B cell (primary cell): ENCODE data around the gene ITPRIP. TPM values are rescaled to one million over a fixed set of nuclear protein-coding genes. Genes with fewer than 3 reads are reported as not detected.

Experiments used
- ATAC-seq: fragments of 200-7000 bp; cut with Tn5 transposase; one replicate; pipeline ENCODE4 v1.10.0; 2021; ENCODE audit warnings: low read depth, mild to moderate bottlenecking, moderate number of reproducible peaks, moderate library complexity
- CTCF ChIA-PET: fragments of 350-600 bp; sonication (Branson Sonifier 250); formaldehyde crosslinking; loops from one replicate; lab custom pipeline; 2021; ENCODE audit warnings: antibody characterized with exemption, inconsistent platforms; lab: Charles Lee
- POLR2A ChIA-PET: fragments of 350-600 bp; sonication (Branson Sonifier 250); formaldehyde crosslinking; loops from one replicate; lab custom pipeline; 2021; ENCODE audit warnings: antibody characterized with exemption; lab: Charles Lee
- DNase-seq: peaks from one replicate; pipeline ENCODE4 v3.0.0; 2013
- H2AFZ ChIP-seq: 2 replicates; pipeline ENCODE4 v1.6.1; 2012; ENCODE audit warnings: mild to moderate bottlenecking, low read depth, low read length; ENCODE audit not compliant: insufficient read depth, poor library complexity, severe bottlenecking
- H3K27ac ChIP-seq, 2 donors: 1 replicate in 1 of 2; 2 replicates in 1 of 2; pipeline ENCODE4 v1.5.1; 2012 to 2013; ENCODE audit warnings: low read length in 2 of 2, mild to moderate bottlenecking in 2 of 2, moderate library complexity in 1 of 2
- H3K27me3 ChIP-seq, 4 experiments: fragments of 200-600 bp in 1 of 4; sonication (generic) in 1 of 4; replicated peaks in 1 of 4; 1 replicate in 2 of 4; 2 replicates in 2 of 4; pipeline versions ENCODE4 v1.6.1 to v1.7.0; 2013 to 2016; ENCODE audit warnings: low read length in 3 of 4, mild to moderate bottlenecking in 2 of 4, mixed read lengths in 1 of 4, moderate library complexity in 1 of 4; ENCODE audit not compliant: insufficient read depth in 4 of 4, control insufficient read depth in 3 of 4; ENCODE audit errors: control extremely low read depth in 1 of 4
- H3K36me3 ChIP-seq, 2 experiments: replicated peaks in 1 of 2; 1 replicate in 1 of 2; 2 replicates in 1 of 2; pipeline versions ENCODE4 v1.6.1 to v1.7.1; 2013; ENCODE audit warnings: low read length in 1 of 2; ENCODE audit not compliant: insufficient read depth in 2 of 2, control insufficient read depth in 1 of 2; ENCODE audit errors: control extremely low read depth in 1 of 2, extremely low read depth in 1 of 2
- H3K4me1 ChIP-seq, 2 donors: fragments of 200-600 bp in 1 of 2; sonication (generic) in 1 of 2; 1 replicate in 1 of 2; 2 replicates in 1 of 2; pipeline versions ENCODE4 v1.5.1 to v1.6.1; 2013 to 2017; ENCODE audit warnings: low read length in 2 of 2; ENCODE audit not compliant: control insufficient read depth in 2 of 2, insufficient read depth in 2 of 2
- H3K4me2 ChIP-seq: replicated peaks from 2 replicates; pipeline ENCODE3; 2012; ENCODE audit warnings: mild to moderate bottlenecking, low read depth, low read length; ENCODE audit not compliant: poor library complexity, severe bottlenecking
- H3K4me3 ChIP-seq, 5 experiments: fragments of 200-600 bp in 1 of 5; sonication (generic) in 1 of 5; 1 replicate in 3 of 5; 2 replicates in 2 of 5; pipeline versions ENCODE4 v1.5.1 to v1.7.0; 2011 to 2016; ENCODE audit warnings: low read length in 4 of 5, mild to moderate bottlenecking in 4 of 5, low read depth in 2 of 5, control low read depth in 1 of 5, moderate library complexity in 1 of 5; ENCODE audit not compliant: insufficient read depth in 1 of 5; ENCODE audit errors: control extremely low read depth in 1 of 5, extremely low read depth in 1 of 5
- H3K79me2 ChIP-seq: fragments of 200-600 bp; sonication (generic); one replicate; pipeline ENCODE4 v1.6.0; 2016; ENCODE audit warnings: low read length; ENCODE audit not compliant: control insufficient read depth, insufficient read depth
- H3K9ac ChIP-seq: fragments of 200-600 bp; sonication (generic); 2 replicates; pipeline ENCODE4 v1.6.1; 2017; ENCODE audit warnings: mild to moderate bottlenecking, low read length, moderate library complexity
- H3K9me3 ChIP-seq, 3 donors: one replicate each; pipeline versions ENCODE4 v1.6.1 to v1.7.1; 2013; ENCODE audit warnings: low read length in 2 of 3; ENCODE audit not compliant: control insufficient read depth in 2 of 3, insufficient read depth in 1 of 3; ENCODE audit errors: control extremely low read depth in 1 of 3
- H4K20me1 ChIP-seq: 2 replicates; pipeline ENCODE4 v1.6.0; 2012; ENCODE audit warnings: mild to moderate bottlenecking, low read length; ENCODE audit not compliant: insufficient read depth, control insufficient read depth, poor library complexity, severe bottlenecking
- H3K27ac Mint-ChIP-seq: one replicate; pipeline ENCODE4 v1.8.0; 2021; ENCODE audit warnings: mixed read lengths
- H3K27me3 Mint-ChIP-seq: one replicate; pipeline ENCODE4 v1.8.0; 2021; ENCODE audit warnings: mixed read lengths
- H3K4me1 Mint-ChIP-seq: one replicate; pipeline ENCODE4 v1.8.0; 2021; ENCODE audit warnings: mixed read lengths
- H3K4me3 Mint-ChIP-seq: one replicate; pipeline ENCODE4 v1.8.0; 2021; ENCODE audit warnings: mixed read lengths
- H3K9me3 Mint-ChIP-seq: one replicate; pipeline ENCODE4 v1.8.0; 2022; ENCODE audit warnings: mixed read lengths; ENCODE audit not compliant: insufficient read depth
- CTCF ChIP-seq: fragments of 200-600 bp; IDR thresholded peaks from one replicate; pipeline ENCODE4 v1.8.0; 2022; ENCODE audit warnings: antibody characterized with exemption, mild to moderate bottlenecking
- EZH2 ChIP-seq: IDR thresholded peaks from 2 replicates; pipeline ENCODE4 v1.6.1; 2012; ENCODE audit warnings: borderline replicate concordance, low read depth, mild to moderate bottlenecking, moderate library complexity, low read length; ENCODE audit not compliant: insufficient read depth, poor library complexity, severe bottlenecking
- WGBS: methylation state at CpG from one replicate; pipeline ENCODE4 v1.1.5; 2013; ENCODE audit warnings: missing lambda C conversion rate; ENCODE audit not compliant: insufficient coverage; 5-methylcytosine and 5-hydroxymethylcytosine counted together
- intact Hi-C: fragments of 100-400 bp; cut with micrococcal nuclease; formaldehyde crosslinking; loops from one replicate; pipeline ENCODE4 v1.10.0; 2022
- polyA plus RNA-seq: library from polyadenylated mRNA; depleted of rRNA; stranded (reverse); fragments of >200 nt; gene quantifications from 2 replicates; pipeline ENCODE4 v1.2.3, GENCODE V29; 2012
- total RNA-seq, 2 donors: library from RNA; stranded (reverse); fragments of 120-200 nt in 1 of 2; gene quantifications; 1 replicate in 1 of 2; 2 replicates in 1 of 2; pipeline versions ENCODE4 v1.2.3 to v1.2.4, GENCODE V29; 2013 to 2022

ITPRIP gene
- total and polyA plus RNA-seq, 2 donors (not counting 1 experiment from before 2014, with no cell fraction given), result 22.5 to 28.5 TPM

GRCh38 chr10:104284846-104285245 is 53.4 kb downstream of the ITPRIP start:
- H3K27me3 Mint-ChIP-seq, result peaks cover 26% of the 10 kb centered on the region
- Histone ChIP-seq H2AFZ (no peak overlapping the region), H3K27me3 (peaks cover 0 to 9% (median 0%) of the 10 kb centered on the region in 4 experiments), H3K9me3 (no peaks in the 10 kb centered on the region), H3K4me2 (no peak overlapping the region), H3K79me2 (no peaks in the 10 kb centered on the region), H4K20me1 (no peaks in the 10 kb centered on the region), H3K27ac (no peak overlapping the region), H3K9ac (no peak overlapping the region), H3K4me1 (no peaks in the 10 kb centered on the region), H3K36me3 (no peaks in the 10 kb centered on the region), H3K4me3 (no peak overlapping the region)
- DNase-seq (no peak), ATAC-seq (no peak)
- no peak for TF ChIP-seq CTCF
- no peak for TF ChIP-seq EZH2
- ChIA-PET POLR2A (no interaction called here), CTCF (interaction anchor here (1.9 kb wide), 1 partner anchor 67 kb away, joined by 8 read pairs; no protein-coding TSS in a partner anchor)
- H3K9me3 Mint-ChIP-seq, result no peaks in the 10 kb centered on the region
- no peak overlapping the region for H3K4me3 Mint-ChIP-seq
- WGBS, result 78% methylated on average over 7 of the region's 7 CpGs
- H3K27ac Mint-ChIP-seq, result no peak overlapping the region
- intact Hi-C loops, result no loop called here
- no peaks in the 10 kb centered on the region for H3K4me1 Mint-ChIP-seq

- Histone ChIP-seq H4K20me1 (no peaks in the 10 kb centered on the region), H3K4me1 (no peaks in the 10 kb centered on the region), H3K4me2 (no peak overlapping the region), H3K9me3 (no peaks in the 10 kb centered on the region), H3K4me3 (no peak overlapping the region), H3K27ac (no peak overlapping the region), H3K79me2 (no peaks in the 10 kb centered on the region), H3K9ac (no peak overlapping the region), H2AFZ (no peak overlapping the region), H3K36me3 (no peaks in the 10 kb centered on the region), H3K27me3 (peaks cover 0 to 3% (median 0%) of the 10 kb centered on the region in 4 experiments)
- intact Hi-C loops, result no loop called here
- DNase-seq (no peak), ATAC-seq (no peak)
- Mint-ChIP-seq H3K9me3 (no peaks in the 10 kb centered on the region), H3K4me3 (no peak overlapping the region), H3K27ac (no peak overlapping the region), H3K4me1 (no peaks in the 10 kb centered on the region), H3K27me3 (peaks cover 20% of the 10 kb centered on the region)
- ChIA-PET CTCF (interaction anchor here (0.5 to 1.5 kb wide), 3 partner anchors 10 to 15 kb away, joined by 3 read pairs; no protein-coding TSS in a partner anchor), POLR2A (interaction anchor here (0.6 kb wide), 1 partner anchor 12 kb away, joined by 3 read pairs; no protein-coding TSS in a partner anchor)
- TF ChIP-seq CTCF (no peak), EZH2 (no peak)
- 87% methylated on average over 3 of the region's 3 CpGs for WGBS
Measured at GRCh38 chr10:104281694-104282093, 56.6 kb downstream of the ITPRIP start.
